Measurements from ENCODE around the gene ANO4.
"Not testable (repeated sequence)": the region's sequence is repeated elsewhere in the genome, so short reads cannot be mapped to it uniquely, and the experiment has no call there.

ANO4 gene

DNA sequence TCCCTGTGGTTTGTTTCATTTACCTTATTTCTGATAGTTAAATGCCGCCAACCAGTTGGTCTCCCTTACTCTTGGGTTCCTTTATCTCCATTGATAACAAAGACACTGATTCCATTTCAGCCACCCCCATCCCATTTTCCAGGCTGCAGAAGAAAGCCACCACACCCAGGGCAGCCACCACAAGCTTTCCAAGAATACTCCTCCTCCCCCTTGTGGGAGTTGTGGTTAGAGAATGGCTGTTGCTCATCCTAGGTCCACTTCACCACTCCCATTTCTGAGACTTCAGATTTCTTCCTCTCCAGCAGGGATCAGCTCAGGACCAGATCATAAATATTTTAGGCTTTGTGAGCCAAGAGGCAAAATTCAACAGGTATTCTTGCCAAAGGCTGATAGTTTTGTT, 73.9 kb downstream of the ANO4 start:
- no peak for DNase-seq (ENCODE audit: low read depth in 1 of 2, low spot score in 1 of 2)

DNA sequence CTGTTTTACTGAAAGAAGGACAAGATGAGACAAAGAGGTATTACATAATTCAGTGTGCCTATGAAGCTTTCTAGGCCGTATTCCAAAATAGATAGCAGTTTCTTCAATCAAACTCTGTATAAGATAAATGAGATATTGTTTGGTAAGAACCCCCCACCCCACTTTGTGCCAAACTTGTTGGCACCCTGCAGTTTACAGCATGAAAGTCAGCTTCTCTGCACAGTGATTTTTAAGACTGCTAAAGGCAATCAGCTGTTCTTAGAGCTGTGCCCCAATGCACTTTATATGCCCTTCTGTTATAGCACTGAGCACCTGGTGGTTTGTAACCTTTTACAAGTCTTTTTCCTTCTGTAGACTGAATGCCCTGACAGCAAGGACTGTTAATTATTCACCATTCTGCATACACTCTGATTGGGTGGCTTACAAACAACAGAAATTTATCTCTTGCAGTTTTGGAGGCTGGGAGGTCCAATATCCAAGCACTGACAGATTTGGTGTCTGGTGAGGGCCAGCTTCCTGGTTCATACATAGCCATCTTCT, 76.7 kb downstream of the ANO4 start:
- DNase-seq (ENCODE audit: low read depth in 1 of 2, low spot score in 1 of 2) = no peak

DNA sequence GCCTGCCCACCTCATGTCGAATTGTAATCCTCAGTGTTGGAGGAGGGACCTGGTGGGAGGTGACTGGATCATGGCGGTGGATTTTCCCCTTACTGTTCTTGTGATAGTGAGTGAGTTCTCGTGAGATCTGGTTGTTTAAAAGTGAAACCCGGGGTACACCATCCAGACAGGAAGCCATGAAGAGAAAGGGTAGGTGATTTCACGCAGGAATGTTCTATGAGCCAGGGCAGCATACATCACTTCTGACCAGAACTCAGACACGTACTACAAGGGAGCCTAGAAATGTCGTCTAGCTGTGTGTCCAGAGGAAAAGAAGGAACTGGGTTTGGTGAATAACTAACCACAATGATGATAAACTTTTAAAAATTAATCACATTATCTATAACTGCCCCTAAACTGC, 80.6 kb downstream of the ANO4 start:
- DNase-seq (ENCODE audit: low read depth in 1 of 2, low spot score in 1 of 2) = no peak

DNA sequence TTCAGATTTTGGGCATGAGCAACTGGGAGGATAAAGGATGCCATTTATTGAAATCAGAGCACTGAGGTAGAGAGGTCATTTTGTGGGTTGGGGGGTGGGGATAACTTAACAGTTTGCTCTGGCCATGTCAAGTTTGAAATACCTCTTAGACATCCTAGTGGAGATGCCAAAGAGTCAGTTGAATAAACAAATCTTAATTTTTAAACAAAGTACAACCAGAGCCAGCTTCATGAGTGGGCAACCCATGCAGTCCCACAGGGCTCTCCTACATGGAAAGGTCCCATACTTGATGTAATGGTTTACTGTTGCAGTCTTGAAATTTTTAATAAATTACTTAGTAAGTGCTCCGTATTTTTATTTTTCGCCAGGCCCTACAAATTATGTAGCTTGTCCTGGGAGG, 81.2 kb downstream of the ANO4 start:
- no peak for DNase-seq (ENCODE audit: low read depth in 1 of 2, low spot score in 1 of 2)

DNA sequence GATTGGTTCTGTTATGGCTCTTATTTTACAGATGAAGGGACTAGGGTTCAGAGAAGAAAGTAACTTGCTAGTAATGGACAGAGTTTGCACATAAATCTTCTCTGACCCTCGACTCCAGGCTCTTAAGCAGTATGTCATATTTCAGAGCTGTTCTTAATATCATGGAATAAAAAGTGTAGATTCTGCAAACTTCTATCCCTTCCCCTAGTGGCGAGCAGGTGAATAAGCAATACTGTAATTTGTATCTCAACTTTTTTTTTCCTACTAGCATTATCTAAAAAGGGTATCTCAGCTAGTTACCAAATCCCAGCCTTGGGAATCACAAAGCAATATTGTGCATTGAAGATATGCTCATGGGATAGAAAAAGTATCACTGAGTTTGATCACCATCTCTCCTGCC, 83.2 kb downstream of the ANO4 start:
- DNase-seq (ENCODE audit: low read depth in 1 of 2, low spot score in 1 of 2) = no peak

DNA sequence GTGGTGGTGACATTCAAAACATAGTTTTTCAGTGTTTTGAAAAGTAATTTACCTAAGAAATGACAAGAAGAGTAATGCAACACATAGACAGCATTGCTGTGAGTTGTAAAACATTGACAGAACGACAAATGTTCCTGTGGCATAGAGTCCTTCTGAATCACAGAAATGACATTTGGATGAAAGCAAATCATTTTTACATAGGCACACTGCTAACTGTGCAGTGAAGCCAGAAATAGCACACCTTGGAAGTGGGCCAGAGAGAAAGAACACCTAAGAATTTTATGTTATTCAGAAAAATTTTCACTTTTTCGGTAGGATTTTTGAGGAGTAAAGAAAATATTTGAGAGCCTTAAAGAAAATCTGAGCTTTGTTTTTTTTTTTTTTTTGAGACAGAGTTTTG, 100.6 kb downstream of the ANO4 start:
- DNase-seq (ENCODE audit: low read depth in 1 of 2, low spot score in 1 of 2) = no peak

DNA sequence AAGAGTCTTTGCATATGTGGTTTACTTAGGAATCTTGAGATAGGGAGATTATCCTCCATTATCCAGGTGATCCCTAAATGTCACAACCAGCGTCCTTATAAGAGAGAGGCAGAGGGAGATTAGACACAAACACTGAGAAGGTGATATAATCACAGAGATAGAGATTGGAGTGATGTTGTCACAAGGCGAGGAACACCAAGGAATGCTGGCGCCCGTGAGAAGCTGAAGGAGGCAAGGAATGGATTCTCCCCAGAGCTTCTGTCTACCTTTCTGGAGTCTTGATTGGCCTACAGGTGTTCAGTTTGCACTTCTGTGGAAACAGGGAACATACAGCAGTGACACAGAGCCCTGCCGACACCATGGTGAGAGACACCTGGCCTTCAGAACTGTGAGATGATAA, 101.6 kb downstream of the ANO4 start:
- DNase-seq (ENCODE audit: low read depth in 1 of 2, low spot score in 1 of 2) = no peak

DNA sequence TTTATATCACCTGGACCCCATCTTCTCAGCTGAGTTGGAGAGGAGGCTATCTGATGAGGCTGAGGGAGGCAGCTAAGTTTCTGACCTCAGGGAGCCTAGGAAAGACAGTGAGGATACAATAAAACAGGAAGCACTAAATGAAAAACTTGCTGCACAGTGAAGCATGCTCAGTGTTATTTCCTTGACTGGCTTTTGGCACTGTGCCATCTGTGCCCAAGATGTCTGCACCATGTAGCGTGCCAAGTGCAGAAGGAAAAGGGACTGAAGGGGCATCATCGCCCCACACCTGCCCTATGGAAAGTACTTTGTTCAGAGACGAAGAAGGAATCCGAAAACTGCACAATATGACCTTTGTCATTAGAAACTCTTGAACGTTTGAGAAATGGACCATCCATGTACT, 102.7 kb downstream of the ANO4 start:
- DNase-seq (ENCODE audit: low read depth in 1 of 2, low spot score in 1 of 2) = no peak

DNA sequence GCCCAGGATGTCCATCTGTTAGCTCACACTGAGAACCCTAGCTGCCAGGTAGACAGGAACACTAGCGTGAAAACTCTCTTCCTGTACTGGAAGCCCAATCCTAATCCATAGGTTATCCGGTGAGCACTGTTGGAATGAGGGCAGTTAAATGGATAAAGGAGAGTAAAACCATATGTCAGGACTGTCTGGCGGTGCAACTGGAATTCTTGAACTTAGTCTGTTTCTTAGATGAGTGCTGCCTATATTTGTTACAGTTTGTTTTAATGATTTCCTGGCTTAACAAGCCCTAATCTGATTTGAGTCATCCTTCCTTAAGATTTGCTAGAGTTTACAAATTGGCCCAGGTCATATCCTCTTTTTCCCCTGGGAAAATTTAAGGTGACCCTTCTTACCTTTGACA, 104.7 kb downstream of the ANO4 start:
- DNase-seq (ENCODE audit: low read depth in 1 of 2, low spot score in 1 of 2) = no peak

DNA sequence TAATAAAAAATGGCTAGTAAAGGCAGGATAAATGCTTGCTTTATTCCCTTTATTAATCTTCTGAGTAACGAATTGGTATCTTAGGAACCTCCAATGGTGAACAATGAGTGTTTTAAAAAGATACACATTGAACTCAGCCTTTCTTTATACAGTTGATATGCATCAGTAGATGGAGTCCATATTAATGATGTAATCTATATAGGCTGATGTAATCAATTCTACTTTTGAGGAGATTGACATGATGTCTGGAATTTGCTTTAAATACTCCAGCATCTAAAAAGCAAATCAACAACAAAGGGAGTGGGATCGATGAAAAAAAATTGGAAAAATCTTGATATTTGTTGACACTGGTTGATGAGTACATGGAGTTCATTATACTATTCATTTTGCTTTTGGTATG, 106.2 kb downstream of the ANO4 start:
- DNase-seq (ENCODE audit: low read depth in 1 of 2, low spot score in 1 of 2) = no peak

DNA sequence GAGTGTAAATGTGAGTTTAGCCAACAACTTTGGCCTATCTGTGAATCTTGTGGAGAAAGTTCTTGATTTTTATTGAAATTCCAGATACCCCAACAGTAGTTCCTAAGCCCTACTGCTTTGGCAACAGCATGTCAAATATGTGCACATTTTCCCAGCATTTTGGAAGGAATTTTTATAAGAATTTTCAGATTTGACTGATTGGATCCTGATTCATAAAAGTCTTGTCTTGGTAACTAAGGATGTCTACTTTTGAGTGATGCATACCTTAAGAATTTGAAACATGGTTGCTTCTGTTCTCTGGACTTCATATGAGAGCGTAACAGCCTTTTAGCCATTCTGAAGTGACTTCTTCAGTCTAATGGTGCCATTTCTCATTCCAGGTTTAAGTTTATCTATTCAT, 106.7 kb downstream of the ANO4 start:
- DNase-seq (ENCODE audit: low read depth in 1 of 2, low spot score in 1 of 2) = no peak

DNA sequence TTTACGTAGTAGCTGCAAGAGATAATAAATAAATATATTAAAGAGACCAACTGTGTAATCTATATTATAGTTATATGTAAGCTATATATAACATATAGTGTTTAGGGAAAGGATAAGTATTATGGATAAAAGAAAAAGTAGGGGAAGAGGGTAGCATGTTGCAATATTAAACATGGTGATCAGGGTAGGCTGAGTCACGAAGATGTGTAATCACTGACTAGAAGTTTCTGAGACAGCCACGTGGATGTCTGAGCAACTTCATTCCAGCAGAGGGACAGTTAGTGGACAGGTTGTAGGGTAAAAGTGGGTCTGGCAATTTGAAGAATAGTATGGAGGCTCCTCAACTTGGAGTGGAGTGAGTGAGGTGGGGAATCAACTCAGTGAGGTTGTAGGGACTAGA, 109.7 kb downstream of the ANO4 start:
- no peak for DNase-seq (ENCODE audit: low read depth in 1 of 2, low spot score in 1 of 2)

DNA sequence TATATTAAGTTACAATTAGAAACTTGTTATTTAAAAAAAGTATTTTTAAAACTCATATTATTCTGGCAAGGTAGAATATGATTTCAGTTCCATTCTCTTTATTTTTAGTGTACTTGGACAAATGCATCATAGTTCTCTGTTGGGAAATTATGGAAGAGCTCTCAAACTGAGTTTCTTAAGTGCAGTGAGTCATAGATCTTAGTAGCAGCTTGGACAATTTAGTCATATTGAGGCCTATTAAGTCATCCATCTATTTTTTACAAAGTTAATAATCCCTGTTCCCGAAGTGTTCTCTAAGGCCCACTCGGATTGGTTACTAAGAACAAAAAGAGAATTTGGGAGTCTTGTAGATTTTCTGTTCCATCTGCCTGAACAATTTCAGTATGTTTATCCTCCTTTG, 113.9 kb downstream of the ANO4 start:
- no peak for DNase-seq (ENCODE audit: low read depth in 1 of 2, low spot score in 1 of 2)

DNA sequence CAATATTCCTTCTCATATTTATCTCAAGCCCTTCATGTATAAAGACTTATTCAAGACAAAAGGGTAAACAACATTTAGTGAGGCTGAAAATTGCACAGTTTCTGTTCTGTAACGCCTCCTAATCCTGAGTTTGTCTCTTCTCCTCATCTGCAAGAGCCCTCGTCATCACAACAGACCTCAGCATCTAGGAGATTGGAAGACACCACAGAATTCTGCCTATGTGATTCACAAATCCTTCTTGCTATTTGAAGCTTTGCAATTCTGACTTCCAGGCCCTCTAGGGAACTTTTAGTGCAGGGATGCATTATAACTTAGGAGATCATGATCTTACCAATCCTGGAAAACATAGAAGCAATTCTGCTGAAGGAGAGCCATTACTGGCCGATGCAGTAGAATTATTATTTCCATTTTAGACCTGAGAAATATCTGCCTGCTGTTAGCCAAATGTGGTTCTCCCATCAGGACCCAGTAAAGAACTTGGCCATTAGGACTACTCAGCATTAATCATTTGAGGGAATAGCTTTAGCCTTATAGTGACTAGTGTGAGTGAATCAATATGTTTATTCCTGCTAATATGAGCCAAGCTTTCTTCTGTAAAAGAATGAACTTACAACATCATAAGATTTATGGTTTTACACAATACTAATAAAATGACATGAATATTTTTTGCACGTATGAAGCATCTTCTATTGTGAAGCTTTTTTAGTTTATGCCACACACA, 119.5 kb downstream of the ANO4 start:
- DNase-seq (ENCODE audit: low read depth in 1 of 2, low spot score in 1 of 2) = no peak

DNA sequence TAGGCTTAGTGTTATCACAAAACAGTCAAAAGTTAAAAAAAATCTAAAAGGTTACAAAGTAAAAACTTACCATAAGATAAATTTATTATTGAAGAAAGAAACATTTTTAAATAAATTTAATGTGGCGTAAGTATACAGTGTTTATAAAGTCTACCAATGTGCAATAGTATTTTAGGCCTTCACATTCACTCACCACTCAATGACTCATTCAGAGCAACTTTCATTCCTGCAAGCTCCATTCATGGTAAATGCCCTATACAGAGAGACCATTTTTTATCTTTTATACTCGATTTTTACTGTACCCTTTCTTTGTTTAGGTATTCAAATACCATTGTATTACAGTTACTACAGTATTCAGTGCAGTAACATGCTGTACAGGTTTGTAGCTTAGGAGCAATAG, 124.5 kb downstream of the ANO4 start:
- no peak for DNase-seq (ENCODE audit: low read depth in 1 of 2, low spot score in 1 of 2)

DNA sequence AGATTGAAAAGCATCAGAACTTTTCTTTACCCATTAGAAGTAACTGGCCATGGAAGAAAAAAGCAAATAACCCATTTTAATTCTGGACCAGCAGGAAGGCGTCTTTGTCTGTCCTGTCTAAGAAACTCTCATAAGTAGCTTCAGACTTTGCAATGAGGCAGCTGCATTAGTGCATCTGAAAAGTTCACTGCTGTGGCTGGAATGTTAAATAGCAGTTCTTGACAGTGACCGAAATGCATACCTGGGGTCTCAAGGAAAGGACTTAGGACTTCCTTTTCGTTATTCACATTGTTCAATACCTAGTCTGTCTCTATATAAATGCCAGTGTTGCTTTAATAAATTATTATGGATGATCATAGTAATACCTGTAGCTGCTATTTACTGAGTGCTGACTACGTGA, 125.9 kb downstream of the ANO4 start:
- no peak for DNase-seq (ENCODE audit: low read depth in 1 of 2, low spot score in 1 of 2)

DNA sequence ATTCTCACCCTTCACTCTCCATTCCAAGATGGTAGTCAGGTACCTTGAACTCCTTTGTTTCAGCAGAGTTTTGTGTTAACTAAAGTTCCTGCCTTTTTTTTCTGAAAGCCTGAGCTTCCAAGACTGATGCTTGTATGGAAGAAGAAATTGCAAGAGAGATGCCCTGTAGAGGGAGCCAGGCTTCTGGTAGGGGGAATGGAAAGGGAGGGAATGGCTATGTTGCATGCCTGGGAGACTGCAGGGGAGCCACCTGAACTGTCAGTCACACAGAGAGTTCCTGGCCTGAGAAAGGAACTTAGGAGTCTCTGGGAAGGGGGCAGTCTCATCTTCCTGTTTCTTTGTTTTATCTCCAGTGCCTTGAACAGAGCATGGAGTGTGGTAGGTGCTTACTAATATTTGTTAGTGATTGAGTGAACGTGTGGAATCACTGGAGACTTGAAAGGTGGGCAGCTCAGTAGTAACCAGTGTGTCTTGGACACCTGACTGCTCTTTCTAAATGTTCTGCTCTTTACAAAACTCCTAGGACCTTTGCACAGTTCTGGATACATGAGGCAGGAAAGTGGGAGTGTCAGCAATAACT, 132.2 kb downstream of the ANO4 start:
- DNase-seq (ENCODE audit: low read depth in 1 of 2, low spot score in 1 of 2) = no peak

DNA sequence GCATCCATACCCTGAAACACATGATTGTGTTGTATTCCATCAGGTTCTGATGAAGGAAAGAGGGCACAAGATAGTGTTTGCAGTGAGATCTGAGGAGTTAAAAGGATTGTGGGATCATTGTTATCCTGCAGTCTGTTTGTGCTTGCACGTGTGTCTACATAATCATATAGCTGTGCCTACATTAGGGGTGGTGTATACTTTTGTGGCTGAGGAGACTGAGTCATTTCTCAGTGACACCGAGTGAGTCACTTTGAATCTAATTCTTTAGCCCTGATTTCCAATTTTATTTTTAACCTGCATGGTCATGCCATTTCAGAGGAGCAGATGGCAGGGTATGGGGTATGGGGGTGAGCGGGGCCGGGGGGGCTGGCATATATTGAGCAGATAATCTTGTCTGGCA, 133.2 kb downstream of the ANO4 start:
- DNase-seq (ENCODE audit: low read depth in 1 of 2, low spot score in 1 of 2) = no peak

DNA sequence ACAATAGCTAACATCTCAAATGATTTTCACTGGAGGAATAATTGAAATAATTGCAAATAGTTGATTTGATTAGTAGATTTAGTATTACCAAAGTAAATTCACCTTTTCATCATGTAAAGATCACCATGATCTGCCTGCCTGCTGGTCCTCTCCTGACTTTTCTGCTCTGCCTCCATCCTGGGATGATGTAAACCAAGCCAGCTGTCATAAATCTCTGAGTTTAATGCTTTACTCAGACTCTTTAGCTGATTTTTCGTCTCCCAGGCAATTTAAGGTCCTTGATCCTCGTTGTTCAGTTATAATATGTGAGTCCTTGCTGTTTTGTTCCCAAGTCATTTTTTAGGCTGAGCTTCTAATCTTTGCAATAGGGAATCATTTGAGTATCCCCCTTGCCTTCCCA, 138.0 kb downstream of the ANO4 start:
- DNase-seq (ENCODE audit: low read depth in 1 of 2, low spot score in 1 of 2) = no peak

DNA sequence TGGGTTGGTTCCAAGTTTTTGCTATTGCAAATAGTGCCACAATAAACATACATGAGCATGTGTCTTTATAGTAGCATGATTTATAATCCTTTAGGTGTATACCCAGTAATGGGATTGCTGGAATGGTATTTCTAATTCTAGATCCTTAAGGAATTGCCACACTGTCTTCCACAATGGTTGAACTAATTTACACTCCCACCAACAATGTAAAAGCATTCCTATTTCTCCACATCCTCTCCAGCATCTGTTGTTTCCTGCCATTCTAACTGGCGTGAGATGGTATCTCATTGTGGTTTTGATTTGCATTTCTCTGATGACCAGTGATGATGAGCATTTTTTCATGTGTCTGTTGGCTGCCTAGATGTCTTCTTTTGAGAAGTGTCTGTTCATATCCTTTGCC, 139.0 kb downstream of the ANO4 start:
- not testable (repeated sequence) for DNase-seq (ENCODE audit: low read depth in 1 of 2, low spot score in 1 of 2)

DNA sequence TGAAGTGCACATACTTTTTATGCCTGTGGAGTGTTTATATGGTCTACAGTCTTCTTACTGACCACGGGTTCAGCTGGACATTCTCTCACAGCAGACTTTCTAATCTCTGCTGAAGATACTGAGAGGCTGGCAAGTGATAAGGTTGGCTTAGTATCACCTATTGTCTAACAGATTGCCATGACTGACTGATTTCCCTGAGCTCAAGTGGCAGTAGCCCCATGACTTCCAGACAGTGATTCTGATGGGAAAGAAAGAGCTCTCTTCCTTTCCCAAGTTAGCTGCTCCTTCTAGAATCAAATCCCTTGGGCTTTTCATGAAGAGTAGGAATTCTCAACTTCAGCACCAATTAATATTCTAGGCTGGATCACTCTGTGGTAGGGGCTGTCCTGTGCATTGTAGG, 141.4 kb downstream of the ANO4 start:
- DNase-seq (ENCODE audit: low read depth in 1 of 2, low spot score in 1 of 2) = no peak

DNA sequence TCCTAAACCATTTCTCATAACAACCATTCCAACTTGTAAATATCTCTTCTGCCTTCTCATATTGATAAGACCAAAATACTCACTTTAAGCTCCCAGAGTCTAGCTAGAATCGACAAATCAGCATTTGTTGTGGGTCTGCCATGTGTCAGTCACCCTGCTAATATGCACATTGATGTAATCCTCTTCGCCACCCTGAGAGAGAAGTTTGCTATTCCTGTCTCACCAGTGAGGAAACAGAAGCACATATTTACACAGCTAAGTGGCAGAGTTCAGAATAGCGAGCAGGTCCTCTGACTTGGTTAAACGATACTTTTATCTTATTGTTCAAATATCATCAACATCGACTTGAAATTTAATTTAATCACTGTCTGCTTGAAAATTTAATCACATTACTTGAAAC, 142.1 kb downstream of the ANO4 start:
- no peak for DNase-seq (ENCODE audit: low read depth in 1 of 2, low spot score in 1 of 2)

DNA sequence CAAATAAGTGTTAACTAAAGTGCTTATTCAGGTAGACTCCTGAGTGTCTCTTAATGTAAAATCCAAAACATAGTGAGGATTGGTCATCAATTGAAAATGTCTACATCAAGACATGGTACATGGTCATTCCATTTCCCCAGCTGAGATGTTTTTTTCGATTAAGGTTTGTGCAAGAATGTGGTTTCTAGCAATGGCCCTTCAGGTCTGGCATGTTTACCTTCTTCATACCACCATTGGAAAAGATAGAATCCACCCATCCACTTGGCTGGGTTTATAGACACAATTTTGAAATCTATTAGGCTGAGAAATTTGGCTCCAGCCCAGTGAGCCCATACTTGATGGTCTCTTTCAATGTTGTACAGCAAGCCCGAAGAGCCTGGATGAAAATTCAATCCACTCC, 145.9 kb downstream of the ANO4 start:
- DNase-seq (ENCODE audit: low read depth in 1 of 2, low spot score in 1 of 2) = no peak
